ENCODE measurements around the gene LBH.

LBH gene

DNA sequence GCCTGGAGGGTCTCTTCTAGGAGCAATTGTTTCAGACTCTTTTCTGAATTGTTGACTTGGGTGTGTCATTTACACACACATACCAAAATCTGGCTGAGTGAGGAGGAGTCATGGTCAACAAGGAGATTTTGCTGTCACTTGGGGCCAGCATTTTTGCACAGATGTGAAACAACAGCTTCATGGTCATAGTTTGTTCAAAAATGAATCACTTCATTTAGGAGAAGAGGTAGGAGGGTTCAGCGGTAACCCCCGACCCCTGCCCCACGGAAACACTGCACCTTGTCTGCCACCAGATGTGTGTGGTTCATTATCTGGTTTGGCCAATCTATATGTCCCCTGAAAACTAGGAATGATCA, 42.2 kb downstream of the LBH start:
- DNase-seq (ENCODE audit: low read depth in 2 of 2): no peak

- DNase-seq (ENCODE audit: low read depth in 2 of 2): no peak
Observed at GRCh38 chr2:30275256-30275655, 43.9 kb downstream of the LBH start.

- DNase-seq (ENCODE audit: low read depth in 2 of 2): no peak
Observed at GRCh38 chr2:30276455-30276911, 45.1 kb downstream of the LBH start.

GRCh38 chr2:30277582-30277981, 46.2 kb downstream of the LBH start:
- DNase-seq (ENCODE audit: low read depth in 2 of 2): no peak

- DNase-seq (ENCODE audit: low read depth in 2 of 2): no peak
Observed at GRCh38 chr2:30278419-30278818, 47.1 kb downstream of the LBH start.

- DNase-seq (ENCODE audit: low read depth in 2 of 2): no peak
Observed at GRCh38 chr2:30280596-30281434, 49.5 kb downstream of the LBH start.

GRCh38 chr2:30282081-30282480, 50.7 kb downstream of the LBH start:
- no peak for DNase-seq (ENCODE audit: low read depth in 2 of 2)

DNA sequence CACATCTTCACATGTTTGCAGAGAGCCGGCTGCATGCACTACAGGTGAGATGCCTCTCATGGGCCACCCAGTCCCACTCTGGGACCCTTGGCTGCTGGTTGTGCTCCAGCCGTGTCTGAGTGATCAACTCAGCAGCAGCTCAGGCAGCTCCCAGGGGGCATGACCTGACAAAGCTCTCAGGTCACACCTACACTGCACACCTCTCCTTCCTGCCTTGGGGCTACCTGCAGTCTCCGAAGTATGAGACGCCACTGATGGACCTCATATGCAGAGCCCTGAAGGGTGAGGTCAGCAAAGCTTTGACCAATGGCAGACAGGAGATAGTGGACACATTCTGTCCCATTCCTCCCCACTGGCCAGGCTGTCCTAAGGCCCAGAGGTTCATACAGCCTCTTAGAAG, 51.4 kb downstream of the LBH start:
- DNase-seq (ENCODE audit: low read depth in 2 of 2): no peak

GRCh38 chr2:30283931-30284565, 52.7 kb downstream of the LBH start:
- no peak for DNase-seq (ENCODE audit: low read depth in 2 of 2)

DNA sequence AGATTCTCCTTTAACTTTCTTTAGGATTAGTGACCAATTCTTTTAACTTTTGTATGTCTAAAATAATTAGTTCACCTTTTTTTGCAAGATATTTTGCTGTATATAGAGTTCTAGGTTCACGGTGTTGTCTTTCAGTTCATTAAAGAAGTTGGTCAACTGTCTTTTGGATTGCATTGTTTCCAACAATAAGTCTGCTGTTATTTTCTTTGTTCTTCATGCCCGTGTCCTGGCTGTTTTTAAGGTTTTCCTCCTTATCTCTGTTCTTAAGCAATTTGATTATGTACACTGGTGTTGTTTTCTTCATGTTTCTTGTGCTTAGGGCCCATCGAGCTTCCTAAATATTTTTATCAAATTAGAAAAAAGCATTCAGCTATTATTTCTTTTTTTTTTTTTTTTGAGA, 54.4 kb downstream of the LBH start:
- no peak for DNase-seq (ENCODE audit: low read depth in 2 of 2)

- no peak for DNase-seq (ENCODE audit: low read depth in 2 of 2)
Observed at GRCh38 chr2:30287190-30287840, 56.0 kb downstream of the LBH start.

GRCh38 chr2:30287857-30288513, 56.7 kb downstream of the LBH start:
- no peak for DNase-seq (ENCODE audit: low read depth in 2 of 2)

GRCh38 chr2:30288561-30288960, 57.2 kb downstream of the LBH start:
- no peak for DNase-seq (ENCODE audit: low read depth in 2 of 2)

- DNase-seq (ENCODE audit: low read depth in 2 of 2): no peak
Observed at GRCh38 chr2:30293303-30293921, 62.1 kb downstream of the LBH start.

DNA sequence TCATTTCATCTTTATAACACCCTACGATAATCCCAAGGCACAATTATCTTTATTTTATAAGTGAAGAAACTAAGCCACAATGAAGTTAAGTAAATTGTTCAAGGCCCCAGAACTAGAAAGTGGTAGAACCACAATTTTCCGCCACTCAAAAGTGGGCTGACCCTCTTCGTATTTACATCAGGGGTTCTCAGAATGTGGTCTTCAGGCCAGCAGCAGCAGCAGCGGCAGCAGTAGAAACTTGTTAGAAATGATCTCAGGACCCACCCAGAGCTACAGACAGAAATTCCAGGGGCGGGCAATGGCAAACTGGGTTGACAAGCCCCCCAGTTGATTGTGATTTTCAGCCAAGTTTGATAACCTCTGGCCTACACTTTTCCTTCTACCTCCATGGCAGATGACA, 62.8 kb downstream of the LBH start:
- DNase-seq (ENCODE audit: low read depth in 2 of 2): no peak

GRCh38 chr2:30296496-30296895, 65.2 kb downstream of the LBH start:
- DNase-seq (ENCODE audit: low read depth in 2 of 2): no peak

DNA sequence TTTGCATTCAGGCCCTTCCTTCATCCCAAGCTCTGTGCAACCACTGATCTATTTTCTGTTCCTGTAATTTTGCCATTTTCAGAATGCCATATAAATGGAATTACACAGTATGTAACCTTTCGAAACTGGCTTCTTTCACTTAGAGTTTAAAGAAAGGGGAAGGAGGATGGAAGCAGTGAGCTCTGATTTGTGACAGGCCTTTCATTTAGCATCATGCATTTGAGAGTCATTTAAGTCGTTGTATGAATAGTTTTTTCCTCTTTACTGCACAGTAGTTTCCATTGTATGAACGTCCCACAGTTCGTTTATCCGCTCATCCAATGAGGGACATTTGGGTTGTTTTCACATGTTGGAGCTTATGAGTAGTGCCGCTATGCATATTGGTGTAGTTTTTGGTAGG, 67.0 kb downstream of the LBH start:
- DNase-seq (ENCODE audit: low read depth in 2 of 2): no peak

DNA sequence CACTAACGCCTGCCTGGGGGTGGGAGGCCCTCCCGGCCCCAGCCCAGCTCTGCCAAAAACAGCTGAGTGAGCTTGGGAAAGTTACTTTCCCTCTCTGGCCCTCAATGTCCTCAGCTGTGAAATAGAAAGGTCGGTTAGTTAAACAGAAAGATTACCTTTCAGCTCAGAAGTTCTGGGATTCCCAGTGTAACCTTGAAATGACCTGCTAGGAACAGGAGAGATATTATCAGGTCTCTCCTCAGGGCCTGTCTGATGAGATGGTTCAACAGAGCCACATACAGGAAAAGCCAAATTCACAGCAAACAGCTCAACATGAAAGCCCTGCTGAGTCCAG, 68.8 kb downstream of the LBH start:
- DNase-seq (ENCODE audit: low read depth in 2 of 2): no peak

DNA sequence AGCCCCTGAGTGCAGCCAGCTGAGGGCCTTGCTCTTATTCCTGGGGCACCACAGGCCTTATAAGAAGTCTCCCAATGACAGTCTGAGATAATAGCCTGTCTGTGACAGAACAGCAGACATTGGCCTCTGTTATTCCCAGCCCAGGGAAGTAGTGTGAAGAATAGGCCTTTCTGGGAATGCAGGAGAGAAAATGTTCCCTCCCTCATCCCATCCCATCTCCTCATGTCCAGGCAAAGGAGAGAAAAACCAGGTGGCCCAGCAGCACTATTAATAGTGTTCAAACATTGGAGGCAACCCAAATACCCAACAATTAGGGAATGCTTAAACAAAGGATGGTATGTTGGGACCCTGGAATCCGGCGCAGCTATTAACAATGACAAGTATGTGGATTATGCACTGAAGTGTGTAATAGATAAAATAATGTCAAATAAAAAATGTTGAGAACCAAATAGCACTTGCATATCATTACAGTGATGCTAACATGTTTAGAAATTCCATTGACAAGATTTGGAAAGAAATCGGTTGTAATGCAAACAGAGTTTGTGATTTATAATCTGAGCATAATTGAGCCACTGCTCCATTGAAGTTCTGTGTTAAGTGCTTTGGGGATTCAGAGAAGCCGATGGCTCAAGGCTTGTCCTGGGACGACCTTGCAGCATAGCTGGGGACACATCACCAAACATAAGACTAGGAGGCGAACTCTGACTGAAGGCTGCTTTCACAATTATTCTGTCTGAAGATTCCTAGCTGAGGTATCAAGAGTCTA, 69.3 kb downstream of the LBH start:
- DNase-seq (ENCODE audit: low read depth in 2 of 2): no peak

DNA sequence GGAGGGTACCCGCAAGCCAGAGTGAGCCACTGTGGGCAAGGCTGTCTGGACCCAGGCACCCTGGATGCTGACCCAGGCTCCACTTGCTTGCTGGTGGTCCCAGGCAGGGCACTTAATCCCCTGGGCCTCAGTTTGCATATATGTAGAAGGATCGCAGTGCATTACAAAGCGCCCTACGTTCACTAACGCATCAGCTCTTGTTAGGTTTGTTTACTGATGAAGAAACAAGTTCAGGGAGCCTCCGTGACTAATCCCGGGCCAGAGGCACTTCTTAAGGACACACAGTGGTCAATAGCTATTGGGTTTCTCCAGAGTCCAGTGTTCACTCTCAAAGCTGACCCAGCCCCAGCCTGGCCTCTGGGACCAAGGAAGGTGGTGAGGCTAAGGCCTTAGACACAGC, 70.2 kb downstream of the LBH start:
- no peak for DNase-seq (ENCODE audit: low read depth in 2 of 2)

DNA sequence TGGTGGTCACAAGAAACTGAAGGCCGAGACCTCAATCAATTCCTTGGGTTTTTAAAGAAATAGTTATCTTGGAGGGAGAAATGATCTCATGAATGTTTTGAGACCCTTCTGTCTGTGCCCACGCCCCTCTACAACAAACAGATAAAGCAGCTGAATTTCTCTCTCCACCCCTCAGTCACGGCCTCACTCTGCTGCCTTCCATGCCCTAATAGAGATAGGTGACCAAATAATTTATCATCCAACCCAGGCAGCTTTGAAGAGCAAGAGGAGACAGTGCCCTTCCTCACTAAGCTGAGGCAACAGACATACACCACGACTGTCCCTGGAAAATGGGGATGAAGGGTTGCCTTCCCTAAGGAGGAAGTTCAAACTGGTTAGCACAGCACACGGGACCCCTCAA, 71.2 kb downstream of the LBH start:
- no peak for DNase-seq (ENCODE audit: low read depth in 2 of 2)

Data from activated CD4-positive, alpha-beta T cell treated with anti-CD3 and anti-CD28 coated beads for 24 hours (primary cell).